GM23248 (cell line): ENCODE data around the gene GUCA1A. TPM values are rescaled to one million over a fixed set of nuclear protein-coding genes. Genes with fewer than 3 reads are reported as not detected.
A peak's percentile ranks its signal among the peaks of the same experiment; 100 is the strongest.

Source experiments
- DNase-seq: peaks from one replicate; pipeline ENCODE4 v3.0.0-alpha.2; 2015
- H2AFZ ChIP-seq: fragments of 200-600 bp; sonication (generic); 2 replicates; pipeline ENCODE4 v1.6.1; 2016; ENCODE audit warnings: antibody characterized with exemption
- H3F3A ChIP-seq: fragments of 200-600 bp; sonication (generic); 2 replicates; pipeline ENCODE4 v1.6.1; 2016; ENCODE audit warnings: mild to moderate bottlenecking, antibody characterized with exemption, mixed run types; ENCODE audit not compliant: insufficient read depth
- H3K27ac ChIP-seq: fragments of 200-600 bp; sonication (generic); 2 replicates; pipeline ENCODE4 v1.5.1; 2016; ENCODE audit warnings: mild to moderate bottlenecking
- H3K27me3 ChIP-seq: fragments of 200-600 bp; sonication (generic); replicated peaks from 2 replicates; pipeline ENCODE4 v1.6.1; 2016; ENCODE audit warnings: mild to moderate bottlenecking; ENCODE audit not compliant: insufficient read depth
- H3K36me3 ChIP-seq: fragments of 200-600 bp; sonication (generic); 2 replicates; pipeline ENCODE4 v1.6.1; 2016; ENCODE audit warnings: low read depth, mild to moderate bottlenecking
- H3K4me1 ChIP-seq: fragments of 200-600 bp; sonication (generic); 2 replicates; pipeline ENCODE4 v1.6.1; 2016; ENCODE audit warnings: mild to moderate bottlenecking; ENCODE audit not compliant: insufficient read depth
- H3K4me2 ChIP-seq: fragments of 200-600 bp; sonication (generic); one replicate; pipeline ENCODE4 v1.6.1; 2016; ENCODE audit warnings: mild to moderate bottlenecking; ENCODE audit not compliant: unreplicated experiment
- H3K4me3 ChIP-seq: fragments of 200-600 bp; sonication (generic); 2 replicates; pipeline ENCODE4 v1.5.1; 2016; ENCODE audit warnings: mild to moderate bottlenecking
- H3K79me2 ChIP-seq: fragments of 200-600 bp; sonication (generic); 2 replicates; pipeline ENCODE4 v1.6.1; 2016; ENCODE audit warnings: mild to moderate bottlenecking; ENCODE audit not compliant: insufficient read depth
- H3K9ac ChIP-seq: fragments of 200-600 bp; sonication (generic); 2 replicates; pipeline ENCODE4 v1.6.1; 2016; ENCODE audit warnings: mild to moderate bottlenecking
- H3K9me2 ChIP-seq: fragments of 200-600 bp; sonication (generic); 2 replicates; pipeline ENCODE4 v1.6.1; 2016; ENCODE audit warnings: mixed run types, mild to moderate bottlenecking, moderate library complexity; ENCODE audit not compliant: insufficient read depth
- H3K9me3 ChIP-seq: fragments of 200-600 bp; sonication (generic); one replicate; pipeline ENCODE4 v1.6.1; 2017; ENCODE audit warnings: low read depth
- H4K20me1 ChIP-seq: fragments of 200-600 bp; sonication (generic); 2 replicates; pipeline ENCODE4 v1.6.0; 2016; ENCODE audit not compliant: insufficient read depth
- EZH2 ChIP-seq: fragments of 200-600 bp; sonication (generic); IDR thresholded peaks from 2 replicates; pipeline ENCODE4 v1.6.1; 2018; ENCODE audit warnings: antibody characterized with exemption, mild to moderate bottlenecking; ENCODE audit not compliant: insufficient read depth, poor library complexity, severe bottlenecking
- EZH2phosphoT487 ChIP-seq: fragments of 200-600 bp; sonication (generic); IDR thresholded peaks from 2 replicates; pipeline ENCODE4 v1.6.1; 2018; ENCODE audit warnings: antibody characterized with exemption, moderate library complexity, mild to moderate bottlenecking, low read depth; ENCODE audit not compliant: insufficient read depth
- WGBS, 2 experiments: methylation state at CpG; one replicate each; pipeline ENCODE4 v1.1.6; 2015 to 2017; ENCODE audit warnings: low lambda C conversion rate in 2 of 2, low coverage in 1 of 2; ENCODE audit errors: missing lambda C conversion rate in 2 of 2; 5-methylcytosine and 5-hydroxymethylcytosine counted together
- in situ Hi-C: fragments of 300-500 bp; cut with MboI; formaldehyde crosslinking; loops from 2 replicates; pipeline ENCODE4 v1.15.0; 2020
- polyA plus RNA-seq: library from polyadenylated mRNA; unstranded; fragments of >200 nt; fragmentation: Nextera tagmentation; extraction: Ambion mirVana; gene quantifications from 2 replicates; pipeline ENCODE4 v1.2.1, GENCODE V29; 2016
- total RNA-seq: library from RNA; depleted of rRNA; stranded (reverse); fragments of >200 nt; shearing (Covaris generic); gene quantifications from 2 replicates; pipeline ENCODE4 v1.2.3, GENCODE V29; 2014; rRNA removed

Gene GUCA1A
- total RNA-seq (not detected in 2 replicates), polyA plus RNA-seq (not detected in 2 replicates)

DNA sequence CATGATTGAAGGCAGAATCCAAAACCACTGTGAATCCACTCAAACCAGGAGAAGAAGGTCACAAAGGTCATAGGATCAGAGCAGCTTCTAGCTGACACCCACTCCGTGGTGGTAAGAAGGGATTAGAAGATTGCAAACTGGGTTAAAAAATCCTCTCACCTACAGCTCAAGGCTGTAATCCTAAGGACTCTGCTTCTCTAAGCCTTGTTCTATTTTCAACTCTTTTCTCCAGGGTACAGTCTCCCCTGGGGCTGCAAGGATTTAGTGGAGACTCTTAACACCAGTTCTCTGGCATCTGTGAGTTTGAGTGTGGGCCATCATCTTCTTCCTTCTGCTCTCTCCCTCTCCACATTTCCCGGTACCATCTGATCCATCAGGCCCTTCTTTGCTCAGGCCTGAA lies at the start of gene GUCA1A:
Gene GUCA1A, plus strand, starts transcription at position 264 of the 400 bp plus-strand sequence. CDS start 250 bp downstream, outside the sequence.
- H3K36me3 ChIP-seq = no peaks in the 10 kb centered on the region
- H3K27ac ChIP-seq = no peak within 1 kb of the TSS
- DNase-seq = no peak
- no peaks in the 10 kb centered on the region for H3F3A ChIP-seq
- no peaks in the 10 kb centered on the region for H3K9me3 ChIP-seq
- no peak for TF ChIP-seq EZH2phosphoT487
- WGBS, 2 experiments = 73 to 77% methylated on average over 2 of the region's 2 CpGs
- H3K27me3 ChIP-seq = no peaks in the 10 kb centered on the region
- no peak within 1 kb of the TSS for H3K4me2 ChIP-seq
- no peaks in the 10 kb centered on the region for H4K20me1 ChIP-seq
- in situ Hi-C loops = no loop called here
- H3K79me2 ChIP-seq = no peaks in the 10 kb centered on the region
- no peak within 1 kb of the TSS for H2AFZ ChIP-seq
- no peak within 1 kb of the TSS for H3K9ac ChIP-seq
- H3K4me3 ChIP-seq = no peak within 1 kb of the TSS
- H3K4me1 ChIP-seq = no peaks in the 10 kb centered on the region
- no peaks in the 10 kb centered on the region for H3K9me2 ChIP-seq

DNA sequence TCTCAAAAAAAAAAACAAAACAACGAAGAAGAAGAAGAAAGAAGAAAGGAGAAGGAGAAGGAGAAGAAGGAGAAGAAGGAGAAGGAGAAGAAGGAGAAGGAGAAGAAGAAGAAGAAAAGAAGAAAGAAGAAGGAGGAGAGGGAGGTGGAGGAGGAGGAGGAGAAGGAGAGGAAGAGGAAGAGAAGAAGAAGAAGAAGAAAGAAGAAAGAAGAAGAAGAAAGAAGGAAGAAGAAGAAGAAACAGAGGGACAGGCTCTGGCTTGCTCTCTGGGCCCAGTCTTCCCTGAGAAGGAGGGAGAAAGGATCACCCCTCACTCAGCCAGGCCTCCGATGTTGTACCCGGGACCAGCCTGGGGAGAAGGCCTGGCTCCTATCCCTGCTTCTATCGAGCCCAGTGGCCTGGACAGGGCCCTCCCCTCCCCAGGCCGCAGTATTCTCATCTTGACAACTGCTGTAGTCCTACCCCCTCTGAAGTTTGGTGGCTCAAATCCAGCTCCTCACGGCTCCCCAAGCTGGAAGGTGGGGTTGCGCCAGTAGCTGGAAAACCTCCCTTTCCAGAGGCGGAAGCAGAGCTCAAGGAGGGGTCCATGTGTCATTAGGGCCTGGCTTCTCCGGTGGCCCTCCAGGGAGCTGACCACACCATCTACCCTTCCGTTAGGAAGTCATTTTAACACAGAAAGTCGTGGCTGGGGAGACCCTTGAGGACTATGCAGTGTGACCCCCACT lies 49.6 kb upstream of the GUCA1A start:
- H3K27me3 ChIP-seq = no peaks in the 10 kb centered on the region
- H3F3A ChIP-seq = no peaks in the 10 kb centered on the region
- no peaks in the 10 kb centered on the region for H3K9me2 ChIP-seq
- peak overlapping the region; percentile 20 for H3K4me2 ChIP-seq
- peak overlapping the region; percentile 80 for H3K27ac ChIP-seq
- 53 to 63% methylated on average over 11 of the region's 11 CpGs for WGBS, 2 experiments
- TF ChIP-seq EZH2phosphoT487 = no peak
- no peak for TF ChIP-seq EZH2
- peaks cover 10% of the 10 kb centered on the region for H3K36me3 ChIP-seq
- H3K9me3 ChIP-seq = no peaks in the 10 kb centered on the region
- no peak overlapping the region for H2AFZ ChIP-seq
- H3K79me2 ChIP-seq = no peaks in the 10 kb centered on the region
- in situ Hi-C loops = no loop called here
- no peak for DNase-seq
- no peaks in the 10 kb centered on the region for H4K20me1 ChIP-seq
- no peak overlapping the region for H3K4me3 ChIP-seq
- peak overlapping the region; percentile 55 for H3K9ac ChIP-seq
- peaks cover 34% of the 10 kb centered on the region for H3K4me1 ChIP-seq

DNA sequence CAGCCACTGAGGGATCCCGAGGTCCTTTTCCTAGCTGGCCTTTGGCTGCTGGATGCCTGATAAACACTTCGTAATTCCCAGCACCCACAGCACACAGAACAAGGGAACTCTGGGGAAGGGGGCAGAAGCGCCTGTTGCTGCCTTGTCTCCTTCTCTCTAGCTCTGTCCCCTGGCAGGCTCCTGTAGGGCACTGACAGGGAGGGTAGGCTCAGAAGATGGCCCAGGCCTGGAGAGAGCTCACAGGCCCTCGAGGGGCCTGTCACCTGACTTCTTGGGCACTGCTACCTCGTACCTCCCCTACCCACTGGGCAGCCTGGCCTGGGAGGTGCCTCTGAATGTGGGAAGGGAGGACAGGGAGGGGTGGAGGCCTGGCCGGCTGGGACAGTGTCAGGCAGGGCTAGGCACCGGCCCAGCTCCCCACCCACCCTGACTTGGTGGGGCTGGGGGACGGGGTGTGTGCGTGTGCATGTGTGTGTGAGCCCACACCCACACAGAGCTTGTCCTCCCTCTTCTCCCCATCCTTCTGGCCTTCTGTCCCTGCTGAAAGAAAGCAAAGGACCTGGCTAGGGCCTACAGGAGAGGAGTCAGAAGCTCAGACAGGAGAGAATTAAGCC lies 48.8 kb upstream of the GUCA1A start:
- Histone ChIP-seq H3K9me2 (no peaks in the 10 kb centered on the region), H3K79me2 (no peaks in the 10 kb centered on the region), H3K36me3 (peaks cover 10% of the 10 kb centered on the region), H3K9me3 (no peaks in the 10 kb centered on the region), H4K20me1 (no peaks in the 10 kb centered on the region), H3K27ac (no peak overlapping the region), H3K4me1 (peaks cover 29% of the 10 kb centered on the region), H3K4me2 (no peak overlapping the region), H3K27me3 (no peaks in the 10 kb centered on the region), H3F3A (no peaks in the 10 kb centered on the region), H3K4me3 (no peak overlapping the region), H3K9ac (no peak overlapping the region), H2AFZ (no peak overlapping the region)
- TF ChIP-seq EZH2phosphoT487 (no peak), EZH2 (no peak)
- in situ Hi-C loops = no loop called here
- WGBS, 2 experiments = 48 to 59% methylated on average over 8 to 9 of the region's 9 CpGs
- DNase-seq = no peak

DNA sequence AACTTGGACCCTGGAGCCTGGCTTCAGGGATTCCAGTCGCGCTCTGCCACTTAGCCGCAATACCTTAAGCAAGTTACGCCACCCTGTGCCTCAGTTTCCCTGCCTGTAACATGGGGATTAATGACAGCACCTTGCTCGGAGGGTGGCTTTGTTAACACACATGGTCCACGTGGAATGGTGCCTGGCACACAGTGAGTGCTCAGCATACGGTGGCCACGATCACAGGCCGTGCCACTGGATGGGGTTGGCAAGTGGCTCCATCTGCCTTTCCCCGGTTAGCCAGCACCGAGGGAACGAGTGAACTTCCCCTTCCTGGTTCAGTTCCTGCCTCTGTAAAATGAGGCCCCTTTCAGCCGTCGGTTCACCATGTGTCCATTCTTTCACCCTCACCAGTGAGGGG lies 47.9 kb upstream of the GUCA1A start:
- Histone ChIP-seq H3K79me2 (no peaks in the 10 kb centered on the region), H3K9me3 (no peaks in the 10 kb centered on the region), H3K27me3 (no peaks in the 10 kb centered on the region), H3K27ac (no peak overlapping the region), H2AFZ (no peak overlapping the region), H3K4me3 (no peak overlapping the region), H3K4me2 (no peak overlapping the region), H3K4me1 (peaks cover 29% of the 10 kb centered on the region), H3K9ac (no peak overlapping the region), H3F3A (no peaks in the 10 kb centered on the region), H4K20me1 (no peaks in the 10 kb centered on the region), H3K36me3 (peaks cover 10% of the 10 kb centered on the region), H3K9me2 (no peaks in the 10 kb centered on the region)
- TF ChIP-seq EZH2phosphoT487 = no peak
- TF ChIP-seq EZH2 = no peak
- DNase-seq = no peak
- in situ Hi-C loops = no loop called here
- 85 to 90% methylated on average over 14 of the region's 14 CpGs for WGBS, 2 experiments
